ENCODE results near the gene HCFC1. TPM values are rescaled to one million over a fixed set of nuclear protein-coding genes. Genes with fewer than 3 reads are reported as not detected.

Gene HCFC1
- total RNA-seq, 2 donors from 2014 or later, result 36.6 to 80.5 TPM

- no peak overlapping the region for H3K27ac ChIP-seq
- intact Hi-C loops (cut with DNase I), result loop anchor here (10.0 kb wide), 1 partner anchor 414 kb away; no protein-coding TSS in a partner anchor
- H3K9ac ChIP-seq (ENCODE audit: low read depth in 2 of 2, low read length in 2 of 2), result no peak overlapping the region
- H3K4me3 ChIP-seq, result no peak overlapping the region
- no peak for DNase-seq
- H3K36me3 ChIP-seq, result peaks cover 21% of the 10 kb centered on the region
- H3K4me1 ChIP-seq, result no peaks in the 10 kb centered on the region
- no peaks in the 10 kb centered on the region for H3K9me3 ChIP-seq
- no peak for TF ChIP-seq CTCF (IDR thresholded peaks at IDR 0.05)
- no peaks in the 10 kb centered on the region for H3K27me3 ChIP-seq
Measured at GRCh38 chrX:153958605-153959004, 13.0 kb downstream of the HCFC1 start.

GRCh38 chrX:153957224-153957623, 14.4 kb downstream of the HCFC1 start:
- Histone ChIP-seq H3K36me3 (peaks cover 21% of the 10 kb centered on the region), H3K9me3 (no peaks in the 10 kb centered on the region), H3K9ac (ENCODE audit: low read depth in 2 of 2, low read length in 2 of 2) (no peak overlapping the region), H3K4me1 (no peaks in the 10 kb centered on the region), H3K27me3 (no peaks in the 10 kb centered on the region), H3K4me3 (no peak overlapping the region), H3K27ac (no peak overlapping the region)
- TF ChIP-seq CTCF (IDR thresholded peaks at IDR 0.05), result no peak
- intact Hi-C loops (cut with DNase I), result loop anchor here (10.0 kb wide), 1 partner anchor 412 kb away; no protein-coding TSS in a partner anchor
- DNase-seq, result no peak

GRCh38 chrX:153956044-153956907, 15.3 kb downstream of the HCFC1 start:
- Histone ChIP-seq H3K36me3 (peaks cover 21% of the 10 kb centered on the region), H3K27me3 (no peaks in the 10 kb centered on the region), H3K9ac (ENCODE audit: low read depth in 2 of 2, low read length in 2 of 2) (no peak overlapping the region), H3K4me3 (no peak overlapping the region), H3K27ac (no peak overlapping the region), H3K4me1 (no peaks in the 10 kb centered on the region), H3K9me3 (no peaks in the 10 kb centered on the region)
- intact Hi-C loops (cut with DNase I), result loop anchor here (10.0 kb wide), 1 partner anchor 411 kb away; no protein-coding TSS in a partner anchor
- no peak for DNase-seq
- TF ChIP-seq CTCF (IDR thresholded peaks at IDR 0.05), result no peak

- H3K27me3 ChIP-seq, result no peaks in the 10 kb centered on the region
- H3K36me3 ChIP-seq, result peaks cover 21% of the 10 kb centered on the region
- H3K27ac ChIP-seq, result no peak overlapping the region
- DNase-seq, result no peak
- H3K4me1 ChIP-seq, result no peaks in the 10 kb centered on the region
- no peaks in the 10 kb centered on the region for H3K9me3 ChIP-seq
- H3K9ac ChIP-seq (ENCODE audit: low read depth in 2 of 2, low read length in 2 of 2), result no peak overlapping the region
- no peak overlapping the region for H3K4me3 ChIP-seq
- intact Hi-C loops (cut with DNase I), result loop anchor here (10.0 kb wide), 1 partner anchor 410 kb away; no protein-coding TSS in a partner anchor
- no peak for TF ChIP-seq CTCF (IDR thresholded peaks at IDR 0.05)
Measured at GRCh38 chrX:153955228-153955732, 16.3 kb downstream of the HCFC1 start.

- H3K4me3 ChIP-seq, result no peak overlapping the region
- H3K9me3 ChIP-seq, result no peaks in the 10 kb centered on the region
- no peak for TF ChIP-seq CTCF (IDR thresholded peaks at IDR 0.05)
- H3K27me3 ChIP-seq, result no peaks in the 10 kb centered on the region
- no peak overlapping the region for H3K9ac ChIP-seq (ENCODE audit: low read depth in 2 of 2, low read length in 2 of 2)
- DNase-seq, result no peak
- no peak overlapping the region for H3K27ac ChIP-seq
- H3K4me1 ChIP-seq, result no peaks in the 10 kb centered on the region
- intact Hi-C loops (cut with DNase I), result loop anchor here (5.0 to 10.0 kb wide), 2 partner anchors 192 to 410 kb away; partner anchors contain the start of gene PLXNB3
- H3K36me3 ChIP-seq, result peaks cover 16% of the 10 kb centered on the region
Measured at GRCh38 chrX:153954558-153955227, 16.9 kb downstream of the HCFC1 start.
